Muscle of arm (tissue), 12 donors: ENCODE measurements around the gene TDP1. TPM values are rescaled to one million over a fixed set of nuclear protein-coding genes. Genes with fewer than 3 reads are reported as not detected.
"Not testable (repeated sequence)": the region's sequence is repeated elsewhere in the genome, so short reads cannot be mapped to it uniquely, and the experiment has no call there.

Experiments used
- DNase-seq: peaks from one replicate; pipeline ENCODE4 v3.0.0-alpha.2; 2013
- polyA plus RNA-seq, 12 donors: library from polyadenylated mRNA; unstranded; fragments of 120-200 nt; gene quantifications; one replicate each; pipeline ENCODE4 v1.2.1, GENCODE V29; 2013; ENCODE audit not compliant: insufficient read length in 12 of 12

TDP1 gene
- polyA plus RNA-seq, 12 donors: 7.7 to 35.9 (median 11.0) TPM; not detected in 1

GRCh38 chr14:89987161-89987475 is 31.4 kb downstream of the TDP1 start:
- DNase-seq: no peak

DNA sequence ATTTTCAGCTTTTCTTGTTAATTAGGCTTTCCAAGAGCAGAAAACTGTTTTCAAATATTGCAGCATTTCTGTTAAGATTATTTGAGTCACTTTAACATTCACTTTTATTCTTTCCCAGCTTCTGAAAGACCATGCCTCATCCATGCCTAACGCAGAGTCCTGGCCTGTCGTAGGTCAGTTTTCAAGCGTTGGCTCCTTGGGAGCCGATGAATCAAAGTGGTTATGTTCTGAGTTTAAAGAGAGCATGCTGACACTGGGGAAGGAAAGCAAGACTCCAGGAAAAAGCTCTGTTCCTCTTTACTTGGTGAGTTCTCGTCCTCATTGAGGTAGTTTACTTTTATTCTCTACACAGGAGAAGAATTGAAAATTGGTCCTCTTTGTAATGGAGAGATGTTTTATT is 33.1 kb downstream of the TDP1 start:
- DNase-seq: no peak

DNA sequence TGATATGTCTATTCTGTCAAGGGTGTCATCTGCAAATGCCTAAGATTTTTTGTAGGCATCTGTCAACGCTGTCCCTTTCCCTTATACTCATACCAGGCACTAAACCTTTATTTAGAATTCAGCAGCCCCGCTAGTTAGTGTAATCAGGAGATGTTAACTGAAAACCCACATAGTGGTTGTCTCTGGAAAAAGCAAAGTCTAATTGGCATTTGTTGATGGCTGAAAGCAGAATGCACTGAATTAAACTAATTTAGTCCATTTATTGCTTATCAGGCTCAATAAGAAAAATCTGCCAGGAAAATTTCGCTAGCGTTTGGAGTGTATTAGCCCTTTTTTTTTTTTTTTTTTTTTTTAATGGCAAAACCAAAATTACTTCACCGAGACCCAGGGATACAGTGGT is 34.5 kb downstream of the TDP1 start:
- no peak for DNase-seq

GRCh38 chr14:89990623-89991275 is 35.0 kb downstream of the TDP1 start:
- no peak for DNase-seq

GRCh38 chr14:89992273-89992672 is 36.5 kb downstream of the TDP1 start:
- no peak for DNase-seq

DNA sequence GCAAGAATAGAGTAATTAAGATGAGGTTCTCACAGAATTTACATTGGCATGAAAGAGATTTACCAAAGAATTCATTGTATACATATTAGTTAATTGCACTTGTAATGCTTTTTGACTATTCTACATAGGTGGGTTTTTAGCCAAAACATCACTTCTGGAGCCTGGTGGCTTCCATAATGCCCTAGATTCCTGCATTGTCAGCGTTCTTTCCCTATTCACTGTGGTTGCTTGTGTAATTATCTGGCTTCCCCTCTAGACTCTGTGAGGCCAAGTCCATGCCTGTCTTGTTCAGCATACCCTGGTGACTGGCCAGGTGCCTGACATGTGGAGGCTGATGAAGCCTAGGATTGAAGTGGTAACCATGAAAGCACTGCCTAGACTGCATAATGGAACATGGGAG is 41.2 kb downstream of the TDP1 start:
- no peak for DNase-seq

GRCh38 chr14:90000935-90001334 is 45.2 kb downstream of the TDP1 start:
- no peak for DNase-seq

DNA sequence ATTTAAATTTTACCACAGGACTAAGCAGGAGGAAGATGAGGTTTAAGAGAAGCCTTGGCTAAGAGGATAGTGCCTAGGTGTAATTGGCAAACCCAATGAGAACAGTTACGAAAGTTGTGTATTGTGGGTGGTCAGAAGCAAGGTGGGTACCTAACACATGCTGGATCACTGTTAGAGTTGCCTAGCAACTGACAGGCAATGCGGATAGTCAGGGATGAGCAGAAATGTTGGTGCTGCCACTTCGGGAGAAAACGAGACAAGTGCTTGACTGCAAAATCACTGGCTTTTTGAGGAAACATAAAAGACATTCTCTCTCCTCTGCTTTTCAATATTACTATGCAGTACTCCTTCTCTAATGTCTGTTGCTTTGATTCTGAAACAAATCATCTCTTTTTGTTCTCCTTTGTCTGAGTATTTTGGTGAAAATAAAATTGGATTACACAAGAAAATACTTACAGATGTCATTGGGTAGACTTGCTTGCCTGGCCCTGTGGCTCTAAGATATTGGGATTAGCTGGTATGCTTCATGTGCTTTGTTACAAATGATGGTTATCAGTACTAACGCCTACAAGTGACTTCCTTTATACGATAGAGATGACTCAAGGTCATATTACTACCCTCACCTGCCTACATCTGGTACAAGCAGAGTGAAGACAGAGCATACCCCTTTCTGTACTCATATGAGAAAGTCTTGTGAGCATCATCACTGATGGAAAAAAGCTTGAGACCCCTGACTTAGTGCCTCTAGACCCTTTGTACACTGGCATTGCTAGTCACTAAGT is 48.0 kb downstream of the TDP1 start:
- no peak for DNase-seq

GRCh38 chr14:90005441-90005840 is 49.7 kb downstream of the TDP1 start:
- no peak for DNase-seq

GRCh38 chr14:90005939-90006530 is 50.3 kb downstream of the TDP1 start:
- no peak for DNase-seq

DNA sequence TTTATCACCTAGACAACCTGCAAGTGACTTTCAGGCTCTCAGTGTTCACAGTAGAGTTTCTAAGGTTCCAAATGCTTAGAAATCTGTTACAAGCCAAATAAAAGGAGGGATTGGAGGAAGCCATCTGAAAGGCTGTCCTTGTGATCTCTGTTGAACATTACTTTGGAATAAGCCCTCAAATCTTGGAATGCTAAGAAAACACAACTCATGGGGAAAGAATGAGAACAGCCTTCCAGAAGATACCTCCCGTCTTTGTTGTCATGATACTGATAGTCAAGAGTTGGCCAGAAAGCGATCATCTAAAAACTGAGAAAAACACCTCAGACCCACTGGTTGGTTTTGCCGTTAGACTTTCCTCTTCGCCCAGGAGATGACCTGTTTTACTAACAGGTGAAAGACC is 61.6 kb downstream of the TDP1 start:
- DNase-seq: no peak

GRCh38 chr14:90019824-90020523 is 64.2 kb downstream of the TDP1 start:
- no peak for DNase-seq

GRCh38 chr14:90023176-90023896 is 67.6 kb downstream of the TDP1 start:
- no peak for DNase-seq

- no peak for DNase-seq
Measured at GRCh38 chr14:90024910-90025309, 69.2 kb downstream of the TDP1 start.

- not testable (repeated sequence) for DNase-seq
Measured at GRCh38 chr14:90026608-90027007, 70.9 kb downstream of the TDP1 start.

GRCh38 chr14:90027842-90028241 is 72.1 kb downstream of the TDP1 start:
- DNase-seq: no peak

DNA sequence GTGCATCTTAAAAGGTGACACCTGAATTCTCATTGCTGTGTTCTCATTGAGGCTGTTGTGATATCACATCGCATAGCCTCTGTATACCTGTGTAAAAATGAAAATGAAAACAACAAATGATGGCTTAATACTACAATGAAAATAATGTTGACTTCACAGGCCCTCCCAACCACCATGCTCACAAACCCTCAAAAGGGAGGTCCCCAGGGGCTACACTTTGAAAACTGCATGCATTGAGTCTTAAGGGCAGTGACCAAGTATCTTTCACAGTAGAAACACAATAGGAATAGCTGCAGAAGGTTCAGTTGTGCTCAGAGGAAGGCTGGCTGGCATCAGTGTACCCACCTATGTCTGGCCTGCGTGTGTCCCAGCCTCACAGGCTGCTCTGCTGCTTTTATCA is 78.4 kb downstream of the TDP1 start:
- no peak for DNase-seq

GRCh38 chr14:90034835-90035525 is 79.3 kb downstream of the TDP1 start:
- no peak for DNase-seq

DNA sequence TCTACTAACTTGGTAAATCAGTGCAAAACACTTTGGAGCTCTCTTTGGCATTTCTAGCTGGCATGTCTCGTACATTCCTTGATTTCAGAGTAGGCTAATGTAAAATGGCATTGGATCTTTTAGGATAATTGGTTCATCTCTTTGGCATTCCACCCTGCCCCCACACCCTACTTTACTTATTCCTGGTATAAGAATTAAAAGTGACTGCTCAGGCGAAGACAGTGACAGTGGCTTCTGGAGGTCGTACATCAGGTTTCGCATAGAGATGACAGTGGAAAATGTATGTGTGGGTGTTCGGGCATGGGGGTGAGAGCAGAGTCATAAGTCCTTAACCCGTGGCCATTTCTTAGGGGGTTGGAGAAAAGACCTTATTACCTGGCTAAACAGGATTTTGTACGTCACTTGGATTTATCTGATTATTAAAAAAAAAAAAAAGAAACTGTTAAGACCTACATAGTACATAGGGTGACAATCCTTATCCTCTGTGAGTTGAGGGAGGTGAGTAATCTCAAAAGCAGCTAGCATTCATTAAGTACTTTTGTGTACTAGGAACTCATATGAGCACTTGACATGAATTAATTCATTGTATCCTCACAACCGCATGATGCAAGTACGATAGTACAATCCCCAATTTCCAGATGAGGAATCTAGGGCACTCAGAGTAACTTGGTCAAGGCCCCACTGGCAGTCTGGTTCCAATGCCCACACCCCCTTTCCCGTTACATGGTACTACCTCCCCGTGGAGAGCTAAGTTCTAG is 83.7 kb downstream of the TDP1 start:
- DNase-seq: no peak

GRCh38 chr14:90040411-90040810 is 84.7 kb downstream of the TDP1 start:
- DNase-seq: no peak
